ENCODE data around the gene STXBP4.

The STXBP4 gene

GRCh38 chr17:55093353-55093752, 124.8 kb downstream of the STXBP4 start:
- H3K27me3 ChIP-seq (ENCODE audit: control insufficient read depth in 3 of 3, insufficient read depth in 3 of 3, low read depth in 1 of 3, low read length in 3 of 3): no peaks in the 10 kb centered on the region
- no peak overlapping the region for H3K4me2 ChIP-seq (ENCODE audit: insufficient read depth, low read length, poor library complexity, severe bottlenecking)
- H3K23ac ChIP-seq (ENCODE audit: low read depth, low read length, poor library complexity): no peak overlapping the region
- peaks cover 0 to 3% of the 10 kb centered on the region in 2 donors for H3K4me1 ChIP-seq (ENCODE audit: control insufficient read depth in 2 of 2, insufficient read depth in 1 of 2, low read depth in 1 of 2, low read length in 2 of 2)
- H2BK15ac ChIP-seq (ENCODE audit: low read length): no peak overlapping the region
- H3K27ac ChIP-seq (replicated peaks; ENCODE audit: low read length): no peak overlapping the region
- H3K9ac ChIP-seq (ENCODE audit: low read depth, low read length, poor library complexity): no peak overlapping the region
- H3K4me3 ChIP-seq (ENCODE audit: low read length in 2 of 2): no peak overlapping the region
- H2BK12ac ChIP-seq (ENCODE audit: low read length): no peak overlapping the region
- peaks cover 0 to 1% of the 10 kb centered on the region in 2 donors for H3K36me3 ChIP-seq (replicated peaks in 1 of 2; ENCODE audit: control insufficient read depth in 2 of 2, insufficient read depth in 2 of 2, low read length in 2 of 2)
- H3K18ac ChIP-seq (ENCODE audit: low read length): no peak overlapping the region
- H4K8ac ChIP-seq (ENCODE audit: low read depth, low read length): no peak overlapping the region
- H2BK120ac ChIP-seq (ENCODE audit: low read depth, low read length): no peak overlapping the region
- WGBS, 2 donors (ENCODE audit: extremely low coverage in 2 of 2, insufficient read length in 2 of 2, insufficient replicate concordance in 1 of 2): no CpG with 5 or more reads among the region's 1 CpG
- H2BK5ac ChIP-seq (ENCODE audit: low read length): no peak overlapping the region
- H4K91ac ChIP-seq (ENCODE audit: low read depth, low read length, poor library complexity): no peak overlapping the region
- no peak for DNase-seq (ENCODE audit: low spot score)
- H2AK5ac ChIP-seq (ENCODE audit: low read depth, low read length): no peak overlapping the region
- H2AFZ ChIP-seq (ENCODE audit: low read length): no peak overlapping the region
- H3K79me1 ChIP-seq (ENCODE audit: low read depth, low read length): no peaks in the 10 kb centered on the region
- no peaks in the 10 kb centered on the region for H3K9me3 ChIP-seq (replicated peaks in 1 of 2; ENCODE audit: control insufficient read depth in 2 of 2, insufficient read depth in 1 of 2, low read depth in 1 of 2, low read length in 2 of 2)
- H3K4ac ChIP-seq (ENCODE audit: low read length): no peak overlapping the region
- H3K14ac ChIP-seq (ENCODE audit: low read length): no peak overlapping the region

DNA sequence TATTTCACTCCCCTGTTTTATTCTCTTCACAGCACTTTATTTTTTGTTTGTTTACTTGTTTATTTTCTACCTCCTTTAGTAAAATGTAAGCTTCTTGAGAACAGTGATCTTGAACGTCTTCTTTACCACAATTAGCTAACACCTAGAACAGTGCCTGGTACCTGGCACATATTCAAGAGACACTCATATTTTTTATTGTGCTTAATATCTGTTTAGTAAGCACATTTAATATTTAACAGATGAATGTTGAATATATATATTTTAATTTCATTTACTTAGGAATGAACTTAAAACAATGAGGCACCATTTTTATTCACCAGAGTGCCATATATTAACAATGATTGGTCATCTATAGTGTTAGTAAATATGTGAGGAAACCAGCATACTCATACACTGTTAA, 130.2 kb downstream of the STXBP4 start:
- H3K4ac ChIP-seq (ENCODE audit: low read length): no peak overlapping the region
- H2BK120ac ChIP-seq (ENCODE audit: low read depth, low read length): no peak overlapping the region
- no peak overlapping the region for H4K8ac ChIP-seq (ENCODE audit: low read depth, low read length)
- H2BK15ac ChIP-seq (ENCODE audit: low read length): no peak overlapping the region
- DNase-seq (ENCODE audit: low spot score): no peak
- H3K14ac ChIP-seq (ENCODE audit: low read length): no peak overlapping the region
- H3K27me3 ChIP-seq (ENCODE audit: control insufficient read depth in 3 of 3, insufficient read depth in 3 of 3, low read depth in 1 of 3, low read length in 3 of 3): no peaks in the 10 kb centered on the region
- H2BK12ac ChIP-seq (ENCODE audit: low read length): no peak overlapping the region
- H3K4me1 ChIP-seq (ENCODE audit: control insufficient read depth in 2 of 2, insufficient read depth in 1 of 2, low read depth in 1 of 2, low read length in 2 of 2): no peaks in the 10 kb centered on the region
- no peak overlapping the region for H3K18ac ChIP-seq (ENCODE audit: low read length)
- no peak overlapping the region for H3K27ac ChIP-seq (replicated peaks; ENCODE audit: low read length)
- H2AFZ ChIP-seq (ENCODE audit: low read length): no peak overlapping the region
- H3K36me3 ChIP-seq (replicated peaks in 1 of 2; ENCODE audit: control insufficient read depth in 2 of 2, insufficient read depth in 2 of 2, low read length in 2 of 2): no peaks in the 10 kb centered on the region
- H3K4me2 ChIP-seq (ENCODE audit: insufficient read depth, low read length, poor library complexity, severe bottlenecking): no peak overlapping the region
- no peak overlapping the region for H2AK5ac ChIP-seq (ENCODE audit: low read depth, low read length)
- no peak overlapping the region for H3K4me3 ChIP-seq (ENCODE audit: low read length in 2 of 2)
- H3K9ac ChIP-seq (ENCODE audit: low read depth, low read length, poor library complexity): no peak overlapping the region
- no peak overlapping the region for H2BK5ac ChIP-seq (ENCODE audit: low read length)
- H4K91ac ChIP-seq (ENCODE audit: low read depth, low read length, poor library complexity): no peak overlapping the region
- peaks cover 2 to 4% of the 10 kb centered on the region in 2 donors for H3K9me3 ChIP-seq (replicated peaks in 1 of 2; ENCODE audit: control insufficient read depth in 2 of 2, insufficient read depth in 1 of 2, low read depth in 1 of 2, low read length in 2 of 2)
- H3K79me1 ChIP-seq (ENCODE audit: low read depth, low read length): no peaks in the 10 kb centered on the region
- no peak overlapping the region for H3K23ac ChIP-seq (ENCODE audit: low read depth, low read length, poor library complexity)
- no CpG with 5 or more reads among the region's 1 CpG for WGBS, 2 donors (ENCODE audit: extremely low coverage in 2 of 2, insufficient read length in 2 of 2, insufficient replicate concordance in 1 of 2)

DNA sequence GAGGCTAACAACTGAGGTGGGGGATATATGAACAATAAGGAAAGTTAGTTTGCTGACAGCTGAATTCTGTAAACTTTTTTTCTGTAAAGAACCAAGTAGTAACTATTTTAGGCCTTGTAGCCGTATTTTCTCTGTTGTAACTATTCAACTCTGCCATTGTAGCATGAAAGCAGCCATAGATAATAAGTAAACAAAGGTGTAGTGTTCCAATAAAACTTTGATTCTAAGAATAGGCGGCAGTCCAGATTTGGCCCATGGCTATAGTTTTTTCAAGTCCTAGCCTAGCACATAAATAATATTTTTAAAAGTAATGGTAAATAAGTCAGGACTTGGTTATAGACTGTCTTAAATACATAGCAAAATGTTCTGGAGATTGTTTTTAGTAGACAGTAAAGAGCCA, 142.0 kb downstream of the STXBP4 start:
- Histone ChIP-seq H2BK12ac (ENCODE audit: low read length) (no peak overlapping the region), H3K36me3 (replicated peaks in 1 of 2; ENCODE audit: control insufficient read depth in 2 of 2, insufficient read depth in 2 of 2, low read length in 2 of 2) (no peaks in the 10 kb centered on the region), H3K18ac (ENCODE audit: low read length) (no peak overlapping the region), H4K91ac (ENCODE audit: low read depth, low read length, poor library complexity) (no peak overlapping the region), H3K4me2 (ENCODE audit: insufficient read depth, low read length, poor library complexity, severe bottlenecking) (no peak overlapping the region), H4K8ac (ENCODE audit: low read depth, low read length) (no peak overlapping the region), H3K27me3 (ENCODE audit: control insufficient read depth in 3 of 3, insufficient read depth in 3 of 3, low read depth in 1 of 3, low read length in 3 of 3) (no peaks in the 10 kb centered on the region), H3K9me3 (replicated peaks in 1 of 2; ENCODE audit: control insufficient read depth in 2 of 2, insufficient read depth in 1 of 2, low read depth in 1 of 2, low read length in 2 of 2) (no peaks in the 10 kb centered on the region), H3K9ac (ENCODE audit: low read depth, low read length, poor library complexity) (no peak overlapping the region), H2BK120ac (ENCODE audit: low read depth, low read length) (no peak overlapping the region), H3K4me1 (ENCODE audit: control insufficient read depth in 2 of 2, insufficient read depth in 1 of 2, low read depth in 1 of 2, low read length in 2 of 2) (no peaks in the 10 kb centered on the region), H3K79me1 (ENCODE audit: low read depth, low read length) (no peaks in the 10 kb centered on the region), H2BK5ac (ENCODE audit: low read length) (no peak overlapping the region), H3K4me3 (ENCODE audit: low read length in 2 of 2) (no peak overlapping the region), H3K4ac (ENCODE audit: low read length) (no peak overlapping the region), H2BK15ac (ENCODE audit: low read length) (no peak overlapping the region), H3K27ac (replicated peaks; ENCODE audit: low read length) (no peak overlapping the region), H3K14ac (ENCODE audit: low read length) (no peak overlapping the region), H2AK5ac (ENCODE audit: low read depth, low read length) (no peak overlapping the region), H3K23ac (ENCODE audit: low read depth, low read length, poor library complexity) (no peak overlapping the region), H2AFZ (ENCODE audit: low read length) (no peak overlapping the region)
- WGBS, 2 donors (ENCODE audit: extremely low coverage in 2 of 2, insufficient read length in 2 of 2, insufficient replicate concordance in 1 of 2): no CpG with 5 or more reads among the region's 2 CpGs
- no peak for DNase-seq (ENCODE audit: low spot score)

DNA sequence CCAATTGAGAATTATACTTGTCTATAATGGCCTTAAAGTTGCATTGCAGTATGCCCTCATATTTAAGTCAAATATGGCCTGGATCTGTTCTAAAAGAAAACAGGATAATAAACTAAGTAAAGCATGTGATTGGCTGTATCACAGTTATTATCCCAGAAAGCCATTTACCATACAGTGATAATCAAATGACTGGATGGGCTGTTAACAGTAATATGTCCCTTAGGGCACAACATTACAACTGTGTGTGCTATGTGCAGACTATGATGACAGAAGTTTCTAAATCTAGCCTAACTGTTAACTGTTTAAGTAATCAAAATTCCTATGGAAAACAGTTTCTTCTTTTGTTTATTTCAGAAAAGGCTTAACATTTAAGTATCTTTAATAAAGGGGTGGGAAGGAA, 145.7 kb downstream of the STXBP4 start:
- Histone ChIP-seq H2BK120ac (ENCODE audit: low read depth, low read length) (no peak overlapping the region), H2AFZ (ENCODE audit: low read length) (no peak overlapping the region), H3K79me1 (ENCODE audit: low read depth, low read length) (no peaks in the 10 kb centered on the region), H3K4me2 (ENCODE audit: insufficient read depth, low read length, poor library complexity, severe bottlenecking) (no peak overlapping the region), H3K4me1 (ENCODE audit: control insufficient read depth in 2 of 2, insufficient read depth in 1 of 2, low read depth in 1 of 2, low read length in 2 of 2) (no peaks in the 10 kb centered on the region), H3K36me3 (replicated peaks in 1 of 2; ENCODE audit: control insufficient read depth in 2 of 2, insufficient read depth in 2 of 2, low read length in 2 of 2) (no peaks in the 10 kb centered on the region), H3K18ac (ENCODE audit: low read length) (no peak overlapping the region), H2BK12ac (ENCODE audit: low read length) (no peak overlapping the region), H3K4ac (ENCODE audit: low read length) (no peak overlapping the region), H3K9ac (ENCODE audit: low read depth, low read length, poor library complexity) (no peak overlapping the region), H4K91ac (ENCODE audit: low read depth, low read length, poor library complexity) (no peak overlapping the region), H3K27me3 (ENCODE audit: control insufficient read depth in 3 of 3, insufficient read depth in 3 of 3, low read depth in 1 of 3, low read length in 3 of 3) (no peaks in the 10 kb centered on the region), H2AK5ac (ENCODE audit: low read depth, low read length) (no peak overlapping the region), H3K27ac (replicated peaks; ENCODE audit: low read length) (no peak overlapping the region), H2BK5ac (ENCODE audit: low read length) (no peak overlapping the region), H2BK15ac (ENCODE audit: low read length) (no peak overlapping the region), H3K23ac (ENCODE audit: low read depth, low read length, poor library complexity) (no peak overlapping the region), H3K9me3 (replicated peaks in 1 of 2; ENCODE audit: control insufficient read depth in 2 of 2, insufficient read depth in 1 of 2, low read depth in 1 of 2, low read length in 2 of 2) (no peaks in the 10 kb centered on the region), H3K4me3 (ENCODE audit: low read length in 2 of 2) (no peak overlapping the region), H3K14ac (ENCODE audit: low read length) (no peak overlapping the region), H4K8ac (ENCODE audit: low read depth, low read length) (no peak overlapping the region)
- no peak for DNase-seq (ENCODE audit: low spot score)

Data from neuronal stem cell (in vitro differentiated cells).